HG03575 (cell line): ENCODE results near the gene ZNFX1.

Source experiments
- ATAC-seq: cut with Tn5 transposase; IDR thresholded peaks from one replicate; pipeline ENCODE4 v1.9.1; 2021; ENCODE audit not compliant: unreplicated experiment, insufficient number of reproducible peaks, low FRiP score; ENCODE audit errors: extremely low read depth

Gene ZNFX1

GRCh38 chr20:49281059-49281912, 3.4 kb upstream of the ZNFX1 start:
- no peak for ATAC-seq

DNA sequence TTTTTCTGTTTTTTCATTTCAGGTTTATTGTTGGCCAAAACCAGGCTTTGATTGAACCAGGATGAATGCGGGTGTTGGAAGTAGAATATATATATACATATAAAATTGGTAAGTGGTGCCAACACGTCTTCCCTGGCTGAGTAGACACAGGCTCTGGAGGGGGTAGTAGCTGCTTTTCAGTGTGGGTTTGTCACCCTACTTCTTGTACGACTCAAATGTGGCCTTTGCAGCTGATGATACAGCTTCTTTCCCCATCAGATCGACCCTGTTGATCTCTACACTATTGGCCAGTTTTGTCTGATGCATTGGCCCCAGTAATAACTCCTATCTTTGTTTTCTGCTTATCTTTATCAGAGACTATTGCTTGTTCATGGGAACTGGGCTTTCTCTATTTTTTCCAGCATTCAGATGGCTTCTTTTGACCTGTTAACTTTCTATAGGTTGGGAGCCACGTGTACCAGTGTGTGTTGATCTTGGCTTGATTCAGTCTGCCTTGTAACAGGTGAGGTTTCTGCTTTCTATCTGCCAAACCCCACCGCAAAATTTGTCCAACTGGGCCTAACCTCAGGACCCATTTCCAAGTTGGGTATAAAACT, 2.7 kb upstream of the ZNFX1 start:
- no peak for ATAC-seq

- ATAC-seq, result no peak
Measured at GRCh38 chr20:49279677-49280462, 2.0 kb upstream of the ZNFX1 start.

GRCh38 chr20:49278818-49279676, 1.2 kb upstream of the ZNFX1 start:
- ATAC-seq, result no peak

- ATAC-seq, result no peak
Measured at GRCh38 chr20:49277786-49278035, 146 bp downstream of the ZNFX1 start.

DNA sequence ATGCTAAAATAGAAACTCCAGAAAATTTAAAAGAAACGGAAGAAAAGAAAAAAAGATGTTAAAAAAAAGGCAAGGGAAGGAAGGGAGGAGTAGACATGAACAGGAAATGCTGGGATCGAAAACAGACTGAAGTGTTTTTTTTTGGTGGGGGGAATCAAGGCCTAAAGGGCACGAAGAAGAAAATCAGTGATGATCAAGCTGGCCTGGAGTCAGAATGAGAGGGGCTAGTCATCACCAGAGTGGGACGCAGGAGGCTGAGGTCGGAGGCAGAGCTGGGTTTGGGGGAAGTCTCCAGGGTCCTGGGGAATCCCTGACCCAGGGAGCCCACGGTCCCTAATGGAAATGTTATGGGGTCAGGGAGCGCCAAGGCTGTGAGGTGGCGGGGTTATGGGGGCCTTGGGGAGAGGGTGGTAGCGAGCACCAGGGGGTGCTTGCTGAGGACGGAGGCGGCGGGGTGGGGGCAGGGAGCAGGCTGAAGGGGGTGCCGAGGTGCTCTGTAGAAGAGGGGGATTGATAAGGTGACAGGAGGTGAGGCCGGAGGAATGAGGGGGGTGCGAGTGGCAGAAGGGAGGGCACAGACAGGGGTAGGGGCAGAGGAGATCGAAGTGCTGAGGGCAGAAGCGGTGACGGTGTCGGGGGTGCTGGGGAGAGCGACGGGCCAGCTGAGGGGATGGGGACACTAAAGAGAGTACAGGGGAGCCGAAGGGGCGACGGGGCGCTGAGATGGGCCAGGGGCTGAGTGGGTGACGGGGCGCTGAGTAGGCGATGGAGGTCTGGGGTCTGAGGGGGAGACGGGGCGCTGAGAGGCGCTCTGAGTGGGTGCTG, 684 bp downstream of the ZNFX1 start:
- no peak for ATAC-seq

- no peak for ATAC-seq
Measured at GRCh38 chr20:49276161-49276960, 1.5 kb downstream of the ZNFX1 start.

DNA sequence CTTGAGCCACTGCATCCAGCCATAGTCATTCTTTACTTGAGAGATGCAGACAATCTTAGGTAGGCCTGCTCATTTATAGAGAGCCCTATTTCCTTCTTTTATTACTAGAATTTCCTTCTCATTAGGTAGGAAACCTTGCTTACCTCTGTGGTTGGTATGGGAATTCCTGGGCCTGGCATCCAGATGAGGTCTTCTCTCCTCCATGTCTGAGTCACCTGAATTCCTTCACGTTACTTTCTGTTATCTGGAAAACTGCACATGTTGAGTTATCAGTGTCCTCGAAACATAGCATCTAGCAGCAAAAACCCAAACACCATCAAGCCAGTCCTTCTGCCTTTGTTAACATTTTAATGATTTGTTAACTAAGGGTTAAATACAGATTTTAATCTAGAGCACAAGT, 2.2 kb downstream of the ZNFX1 start:
- no peak for ATAC-seq

- no peak for ATAC-seq
Measured at GRCh38 chr20:49275216-49275615, 2.6 kb downstream of the ZNFX1 start.

DNA sequence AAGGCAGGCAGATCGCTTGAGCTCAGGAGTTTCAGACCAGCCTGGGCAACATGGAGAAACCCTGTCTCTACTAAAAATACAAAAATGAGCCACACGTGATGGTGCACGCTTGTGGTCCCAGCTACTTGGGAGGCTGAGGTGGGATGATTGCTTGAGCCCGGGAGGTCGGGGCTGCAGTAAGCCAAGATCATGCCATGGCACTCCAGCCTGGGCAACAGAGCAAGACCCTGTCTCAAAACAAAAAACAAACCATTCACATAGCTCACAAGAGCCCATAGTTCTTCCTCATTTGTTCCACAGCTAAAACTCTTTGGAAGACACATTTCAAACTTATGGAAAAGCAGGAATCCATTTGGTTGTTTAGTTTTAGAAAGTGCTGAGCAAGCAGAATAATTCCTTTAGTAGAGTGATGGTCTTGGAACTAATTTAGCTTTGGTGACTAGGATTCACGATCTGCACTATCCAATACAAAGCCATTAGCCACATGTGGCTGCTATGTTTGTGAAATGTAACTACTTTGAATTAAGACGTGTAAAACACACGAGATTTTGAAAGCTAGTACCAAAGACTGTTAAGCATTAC, 4.1 kb downstream of the ZNFX1 start:
- ATAC-seq, result no peak

DNA sequence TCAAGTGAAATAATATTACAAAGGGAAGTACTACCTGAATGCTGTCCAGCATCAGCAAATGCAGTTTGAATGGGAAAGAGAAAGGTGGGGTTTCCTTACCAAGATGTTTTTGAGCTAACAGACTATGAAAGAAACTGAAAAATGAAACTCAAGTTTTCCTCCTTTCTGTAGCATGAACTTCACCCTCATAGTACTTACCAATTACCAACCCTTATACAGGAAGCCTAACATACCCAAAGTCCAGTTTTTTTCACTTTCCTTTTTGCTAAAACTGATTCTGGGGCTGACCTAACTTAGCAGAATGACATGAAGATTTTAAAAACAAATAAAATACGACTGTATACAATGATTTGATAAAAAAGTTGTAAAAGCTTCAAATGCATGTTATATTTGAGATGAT, 5.2 kb downstream of the ZNFX1 start:
- no peak for ATAC-seq

DNA sequence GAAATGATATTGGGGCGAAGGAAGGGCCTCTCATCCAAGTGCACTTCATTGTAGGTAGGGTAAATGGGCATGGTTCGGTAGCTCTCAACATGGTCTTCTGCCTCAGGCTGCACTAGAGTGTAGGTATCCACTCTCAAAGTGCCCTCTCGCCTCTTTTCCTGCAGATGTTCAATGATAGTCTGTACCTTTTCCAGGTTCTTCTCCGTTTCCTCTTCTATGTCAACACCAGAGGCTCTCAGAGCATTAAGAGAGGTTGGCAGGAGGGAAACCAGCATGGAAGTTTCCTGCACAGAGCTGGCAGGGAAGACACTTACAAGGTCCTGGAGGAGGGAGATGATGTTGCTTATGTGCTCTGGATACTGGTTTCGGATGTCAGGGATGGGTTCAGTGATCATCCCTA, 7.1 kb downstream of the ZNFX1 start:
- ATAC-seq, result no peak

DNA sequence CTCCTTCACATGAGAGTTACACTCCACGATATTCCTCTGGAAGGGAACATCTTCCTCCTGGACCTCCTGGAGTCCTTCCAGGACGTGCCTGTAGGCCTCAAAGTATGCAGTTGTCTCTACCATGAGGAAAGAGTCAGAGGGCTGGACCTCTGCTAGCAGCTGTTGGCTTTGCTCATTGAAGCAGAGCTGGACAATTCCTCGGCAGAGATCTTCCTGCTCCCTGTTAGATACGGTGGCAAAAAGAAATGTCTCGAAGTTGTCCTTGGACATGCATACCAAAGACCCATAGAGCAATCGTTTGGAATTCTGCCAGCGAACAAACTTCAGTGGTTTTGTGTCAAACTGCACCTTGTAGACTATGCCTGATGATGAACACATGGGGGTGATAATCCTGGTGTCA, 7.7 kb downstream of the ZNFX1 start:
- ATAC-seq, result no peak

GRCh38 chr20:49268600-49269365, 9.1 kb downstream of the ZNFX1 start:
- no peak for ATAC-seq

DNA sequence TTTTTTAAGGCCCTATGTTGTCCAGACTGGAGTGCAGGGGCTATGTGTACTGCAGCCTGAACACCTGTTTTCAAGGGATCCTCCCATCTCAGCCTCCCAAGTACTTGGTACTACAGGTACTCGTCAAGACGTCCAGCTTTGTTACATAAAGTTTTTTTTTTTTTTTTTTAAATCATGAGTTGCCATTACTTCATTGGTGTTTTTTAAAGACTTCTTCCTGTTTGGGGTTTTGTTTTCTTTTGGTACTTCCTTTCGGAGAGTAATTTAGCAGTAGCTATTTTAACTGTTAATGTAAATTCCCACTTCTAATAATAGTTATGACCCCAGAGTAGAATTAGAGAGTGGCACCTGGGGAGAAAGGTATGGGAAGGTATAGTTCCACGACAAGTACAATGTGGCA, 10.5 kb downstream of the ZNFX1 start:
- ATAC-seq, result no peak

GRCh38 chr20:49262444-49262843, 15.4 kb downstream of the ZNFX1 start:
- ATAC-seq, result no peak

- no peak for ATAC-seq
Measured at GRCh38 chr20:49261173-49261572, 16.7 kb downstream of the ZNFX1 start.
